OCI-LY1 (cell line): Measurements from ENCODE around the gene VASP.

ENCODE experiments used
- H2AFZ ChIP-seq: fragments of 200-600 bp; sonication (generic), shearing (Covaris generic); 2 replicates; pipeline ENCODE4 v1.6.0; 2014; ENCODE audit warnings: antibody characterized with exemption, mild to moderate bottlenecking, low read length
- H3F3A ChIP-seq: fragments of 200-600 bp; sonication (generic), shearing (Covaris generic); 2 replicates; pipeline ENCODE4 v1.6.0; 2014; ENCODE audit warnings: mild to moderate bottlenecking, antibody characterized with exemption, low read length, moderate library complexity; ENCODE audit not compliant: insufficient read depth
- H3K27ac ChIP-seq: fragments of 200-600 bp; sonication (generic); 2 replicates; pipeline ENCODE4 v1.5.1; 2014; ENCODE audit warnings: low read length, mixed run types, mild to moderate bottlenecking, low read depth; ENCODE audit not compliant: poor library complexity, severe bottlenecking
- H3K27me3 ChIP-seq: fragments of 200-600 bp; sonication (generic); 2 replicates; pipeline ENCODE4 v1.6.0; 2014; ENCODE audit warnings: antibody characterized with exemption, mild to moderate bottlenecking, low read length, moderate library complexity; ENCODE audit not compliant: insufficient read depth
- H3K36me3 ChIP-seq: fragments of 200-600 bp; sonication (generic); 2 replicates; pipeline ENCODE4 v1.6.1; 2014; ENCODE audit warnings: mild to moderate bottlenecking, antibody characterized with exemption, low read length, moderate library complexity, mixed read lengths; ENCODE audit not compliant: insufficient read depth
- H3K4me1 ChIP-seq: fragments of 200-600 bp; sonication (generic); 2 replicates; pipeline ENCODE4 v1.5.1; 2014; ENCODE audit warnings: mild to moderate bottlenecking, low read length, moderate library complexity; ENCODE audit not compliant: insufficient read depth, severe bottlenecking
- H3K4me2 ChIP-seq: fragments of 200-600 bp; sonication (generic), shearing (Covaris generic); 2 replicates; pipeline ENCODE4 v1.6.1; 2014; ENCODE audit warnings: low read length
- H3K4me3 ChIP-seq: fragments of 200-600 bp; sonication (generic); 2 replicates; pipeline ENCODE4 v1.5.1; 2014; ENCODE audit warnings: low read length, low read depth, mild to moderate bottlenecking, mixed read lengths; ENCODE audit not compliant: poor library complexity, severe bottlenecking
- H3K79me2 ChIP-seq: fragments of 200-600 bp; shearing (Covaris generic); 2 replicates; pipeline ENCODE4 v1.6.1; 2016; ENCODE audit warnings: mixed run types, low read length, mixed read lengths; ENCODE audit not compliant: insufficient read depth
- H3K9ac ChIP-seq: fragments of 200-600 bp; sonication (generic), shearing (Covaris generic); 2 replicates; pipeline ENCODE4 v1.6.1; 2014; ENCODE audit warnings: mild to moderate bottlenecking, low read length, mixed read lengths
- H3K9me2 ChIP-seq: fragments of 200-600 bp; sonication (generic), shearing (Covaris generic); 2 replicates; pipeline ENCODE4 v1.6.1; 2014; ENCODE audit warnings: low read depth, mild to moderate bottlenecking, low read length, mixed read lengths
- H3K9me3 ChIP-seq: fragments of 200-600 bp; shearing (Covaris generic); 2 replicates; pipeline ENCODE4 v1.6.1; 2014; ENCODE audit warnings: low read length, mixed read lengths
- H4K20me1 ChIP-seq: fragments of 200-600 bp; sonication (generic), shearing (Covaris generic); 2 replicates; pipeline ENCODE4 v1.6.0; 2016; ENCODE audit warnings: mild to moderate bottlenecking, low read length; ENCODE audit not compliant: insufficient read depth
- EZH2 ChIP-seq: fragments of 200-600 bp; sonication (generic), shearing (Covaris generic); IDR thresholded peaks from 2 replicates; pipeline ENCODE4 v1.8.0; 2017; ENCODE audit warnings: borderline replicate concordance, mixed run types, mild to moderate bottlenecking, antibody characterized with exemption, low read length, moderate library complexity, mixed read lengths
- TF ChIP-seq, protein P1 (sequence below): fragments of 200-600 bp; sonication (generic), shearing (Covaris generic); IDR thresholded peaks from 2 replicates; pipeline ENCODE4 v1.5.1; 2017; ENCODE audit warnings: mild to moderate bottlenecking, antibody characterized with exemption, low read length, moderate library complexity, mixed read lengths

Gene VASP

DNA sequence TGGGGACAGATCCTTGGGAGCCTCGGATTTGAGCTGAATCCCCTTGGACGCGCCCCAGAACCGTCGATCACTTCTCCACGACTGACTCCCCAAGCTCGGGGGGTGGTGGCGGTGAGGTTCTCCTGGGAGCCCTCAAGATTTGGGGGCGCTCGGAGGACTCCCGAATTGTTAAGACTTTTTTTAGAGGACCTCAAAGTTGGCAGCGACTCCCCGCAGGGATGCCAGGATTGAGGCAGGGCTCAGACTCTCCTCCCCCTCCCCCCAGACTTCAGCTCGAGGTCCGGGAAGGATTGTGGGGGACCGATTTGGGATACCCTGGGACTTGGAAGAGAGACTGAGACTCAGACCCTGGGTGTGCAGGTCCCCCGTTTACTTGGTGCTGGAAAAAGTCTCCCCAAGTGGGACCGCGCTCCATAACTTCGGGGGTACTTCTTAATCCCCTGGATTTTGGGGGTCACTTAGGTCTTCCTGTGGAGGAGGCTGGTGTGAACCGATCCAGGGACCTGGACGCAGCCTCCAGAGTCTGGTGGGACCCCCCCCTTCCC is 665 bp downstream of the VASP start:
- no peaks in the 10 kb centered on the region for H3K36me3 ChIP-seq
- H3K4me3 ChIP-seq: peak overlapping the region; percentile 94
- H3K27ac ChIP-seq: peak overlapping the region; percentile 86
- H3K79me2 ChIP-seq: 0 out of 2 replicates have a peak, but pooled peaks cover 7% of the 10 kb centered on the region
- peak overlapping the region; percentile 92 for H3K9ac ChIP-seq
- no peaks in the 10 kb centered on the region for H3K9me2 ChIP-seq
- H2AFZ ChIP-seq: no peak overlapping the region
- no peaks in the 10 kb centered on the region for H3K27me3 ChIP-seq
- H3K4me2 ChIP-seq: peak overlapping the region; percentile 83
- H3K9me3 ChIP-seq: no peaks in the 10 kb centered on the region
- TF ChIP-seq EZH2: no peak
- TF ChIP-seq, protein P1, sequence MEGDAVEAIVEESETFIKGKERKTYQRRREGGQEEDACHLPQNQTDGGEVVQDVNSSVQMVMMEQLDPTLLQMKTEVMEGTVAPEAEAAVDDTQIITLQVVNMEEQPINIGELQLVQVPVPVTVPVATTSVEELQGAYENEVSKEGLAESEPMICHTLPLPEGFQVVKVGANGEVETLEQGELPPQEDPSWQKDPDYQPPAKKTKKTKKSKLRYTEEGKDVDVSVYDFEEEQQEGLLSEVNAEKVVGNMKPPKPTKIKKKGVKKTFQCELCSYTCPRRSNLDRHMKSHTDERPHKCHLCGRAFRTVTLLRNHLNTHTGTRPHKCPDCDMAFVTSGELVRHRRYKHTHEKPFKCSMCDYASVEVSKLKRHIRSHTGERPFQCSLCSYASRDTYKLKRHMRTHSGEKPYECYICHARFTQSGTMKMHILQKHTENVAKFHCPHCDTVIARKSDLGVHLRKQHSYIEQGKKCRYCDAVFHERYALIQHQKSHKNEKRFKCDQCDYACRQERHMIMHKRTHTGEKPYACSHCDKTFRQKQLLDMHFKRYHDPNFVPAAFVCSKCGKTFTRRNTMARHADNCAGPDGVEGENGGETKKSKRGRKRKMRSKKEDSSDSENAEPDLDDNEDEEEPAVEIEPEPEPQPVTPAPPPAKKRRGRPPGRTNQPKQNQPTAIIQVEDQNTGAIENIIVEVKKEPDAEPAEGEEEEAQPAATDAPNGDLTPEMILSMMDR: no peak
- H4K20me1 ChIP-seq: no peaks in the 10 kb centered on the region
- peaks cover 44% of the 10 kb centered on the region for H3K4me1 ChIP-seq
- H3F3A ChIP-seq: no peaks in the 10 kb centered on the region

DNA sequence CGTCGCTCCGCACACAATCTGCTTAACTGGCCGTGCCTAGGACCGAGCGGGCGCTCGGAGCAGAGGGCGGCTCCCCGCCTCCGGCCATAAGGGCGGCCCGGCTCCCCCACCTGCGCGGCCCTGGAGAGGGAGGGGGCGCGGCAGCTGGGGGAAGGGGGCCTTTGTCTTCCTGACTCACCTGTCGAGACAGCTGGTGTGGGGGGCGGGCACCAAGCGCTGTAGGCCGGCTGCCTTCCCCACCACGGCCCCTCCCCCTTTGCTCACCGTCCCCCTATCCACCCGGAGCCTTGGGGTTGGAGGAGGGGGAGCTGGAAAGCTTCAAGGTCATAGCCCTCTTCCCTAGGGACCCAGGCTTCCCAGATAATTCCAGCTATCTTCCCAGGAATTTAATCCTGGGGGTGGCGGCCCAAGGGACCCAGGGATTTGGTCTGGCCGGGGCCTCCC is 1.2 kb downstream of the VASP start:
- Histone ChIP-seq H3K36me3 (no peaks in the 10 kb centered on the region), H4K20me1 (no peaks in the 10 kb centered on the region), H3K9ac (peak overlapping the region; percentile 92), H3K4me1 (peaks cover 46% of the 10 kb centered on the region), H3K4me3 (peak overlapping the region; percentile 94), H3K4me2 (peak overlapping the region; percentile 83), H3K27me3 (no peaks in the 10 kb centered on the region), H3F3A (no peaks in the 10 kb centered on the region), H2AFZ (no peak overlapping the region), H3K79me2 (0 out of 2 replicates have a peak, but pooled peaks cover 7% of the 10 kb centered on the region), H3K9me3 (no peaks in the 10 kb centered on the region), H3K9me2 (no peaks in the 10 kb centered on the region), H3K27ac (peak overlapping the region; percentile 86)
- TF ChIP-seq, protein P1: no peak
- no peak for TF ChIP-seq EZH2

DNA sequence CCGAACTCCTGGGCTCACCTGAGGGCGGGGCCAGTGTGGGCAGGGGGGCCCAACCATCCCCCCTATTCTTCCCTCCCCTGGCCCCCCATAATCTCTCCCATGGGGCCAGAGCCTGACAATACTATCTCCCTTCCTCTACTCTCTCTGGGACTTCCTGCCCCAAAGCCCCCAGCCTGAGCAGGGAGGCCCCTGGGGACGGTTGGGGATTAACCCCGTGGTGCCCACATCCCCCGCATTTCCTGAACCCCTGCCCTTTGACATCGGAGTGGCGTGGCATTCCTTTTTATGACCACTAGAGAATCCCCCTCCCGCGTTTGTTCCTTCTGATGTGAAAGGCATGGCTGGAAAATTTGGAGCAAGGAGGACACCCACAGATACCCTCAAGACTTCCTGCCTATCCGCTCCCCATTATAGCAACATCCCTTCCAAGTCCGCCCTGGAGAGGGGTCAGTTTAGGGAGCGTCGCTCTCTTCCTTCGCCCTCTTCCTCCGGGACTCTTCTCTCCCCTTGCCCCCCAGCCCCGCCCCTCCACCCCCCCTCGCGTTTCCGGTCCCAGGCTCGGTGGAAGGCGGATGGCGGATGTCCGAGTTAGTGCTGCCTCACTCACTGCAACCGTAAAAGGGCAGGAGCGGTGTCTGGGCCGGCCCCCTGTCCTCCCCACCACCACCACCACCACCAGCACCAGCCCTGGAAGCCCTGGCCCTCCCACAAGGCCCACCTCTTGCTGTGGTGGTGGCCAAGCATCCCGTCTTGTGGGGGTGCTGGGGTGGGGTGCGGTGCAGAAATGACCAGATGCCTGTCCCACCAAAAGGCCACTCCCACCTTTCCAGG is 1.8 kb downstream of the VASP start:
- Histone ChIP-seq H3K36me3 (no peaks in the 10 kb centered on the region), H3K27me3 (no peaks in the 10 kb centered on the region), H3K9ac (peak overlapping the region; percentile 92), H3F3A (no peaks in the 10 kb centered on the region), H3K4me1 (peaks cover 52% of the 10 kb centered on the region), H4K20me1 (no peaks in the 10 kb centered on the region), H3K9me2 (no peaks in the 10 kb centered on the region), H3K9me3 (no peaks in the 10 kb centered on the region), H2AFZ (no peak overlapping the region), H3K4me2 (peak overlapping the region; percentile 83), H3K79me2 (0 out of 2 replicates have a peak, but pooled peaks cover 7% of the 10 kb centered on the region), H3K4me3 (peak overlapping the region; percentile 94), H3K27ac (peak overlapping the region; percentile 86)
- TF ChIP-seq EZH2: no peak
- TF ChIP-seq, protein P1: no peak
